HUES64 (cell line): ENCODE results near the gene NR1H4.
"Not testable (repeated sequence)": the region's sequence is repeated elsewhere in the genome, so short reads cannot be mapped to it uniquely, and the experiment has no call there.

Source experiments
- H3K27ac ChIP-seq: 2 replicates; pipeline ENCODE4 v1.7.0; 2013; ENCODE audit warnings: low read depth, low read length, inconsistent platforms
- H3K27me3 ChIP-seq: 2 replicates; pipeline ENCODE4 v1.6.1; 2013; ENCODE audit warnings: mild to moderate bottlenecking, low read length; ENCODE audit not compliant: insufficient read depth
- H3K36me3 ChIP-seq: 2 replicates; pipeline ENCODE4 v1.6.1; 2013; ENCODE audit warnings: mild to moderate bottlenecking, low read length; ENCODE audit not compliant: insufficient read depth
- H3K4me1 ChIP-seq: 2 replicates; pipeline ENCODE4 v1.6.1; 2013; ENCODE audit warnings: mild to moderate bottlenecking, low read length, moderate library complexity; ENCODE audit not compliant: insufficient read depth
- H3K4me3 ChIP-seq: 2 replicates; pipeline ENCODE4 v1.5.1; 2013; ENCODE audit warnings: mild to moderate bottlenecking, low read length, moderate library complexity
- H3K9ac ChIP-seq: 2 replicates; pipeline ENCODE4 v1.6.1; 2013; ENCODE audit warnings: mild to moderate bottlenecking, low read depth, low read length
- H3K9me3 ChIP-seq: 2 replicates; pipeline ENCODE4 v1.6.1; 2013; ENCODE audit warnings: low read depth, low read length; ENCODE audit not compliant: insufficient read depth
- WGBS: fragments of 150-250, 120-280 bp; methylation state at CpG from one replicate; pipeline ENCODE4 v1.1.7; 2013; ENCODE audit warnings: missing lambda C conversion rate; 5-methylcytosine and 5-hydroxymethylcytosine counted together

Gene NR1H4

GRCh38 chr12:100545092-100545491 is 71.4 kb downstream of the NR1H4 start:
- no peak overlapping the region for H3K4me3 ChIP-seq
- H3K36me3 ChIP-seq = no peaks in the 10 kb centered on the region
- no peak overlapping the region for H3K9ac ChIP-seq
- no peaks in the 10 kb centered on the region for H3K9me3 ChIP-seq
- 100% methylated on average over 1 of the region's 1 CpG for WGBS
- no peak overlapping the region for H3K27ac ChIP-seq
- H3K27me3 ChIP-seq = no peaks in the 10 kb centered on the region
- no peaks in the 10 kb centered on the region for H3K4me1 ChIP-seq

- Histone ChIP-seq H3K9me3 (no peaks in the 10 kb centered on the region), H3K9ac (no peak overlapping the region), H3K4me1 (no peaks in the 10 kb centered on the region), H3K27ac (no peak overlapping the region), H3K36me3 (no peaks in the 10 kb centered on the region), H3K27me3 (no peaks in the 10 kb centered on the region), H3K4me3 (no peak overlapping the region)
- 90% methylated on average over 3 of the region's 3 CpGs for WGBS
Observed at GRCh38 chr12:100553936-100554335, 80.3 kb downstream of the NR1H4 start.

- Histone ChIP-seq H3K27ac (no peak overlapping the region), H3K9ac (no peak overlapping the region), H3K9me3 (no peaks in the 10 kb centered on the region), H3K4me3 (no peak overlapping the region), H3K27me3 (no peaks in the 10 kb centered on the region), H3K36me3 (no peaks in the 10 kb centered on the region), H3K4me1 (no peaks in the 10 kb centered on the region)
- 0% methylated on average over 1 of the region's 1 CpG for WGBS
Observed at GRCh38 chr12:100554608-100555077, 81.0 kb downstream of the NR1H4 start.

DNA sequence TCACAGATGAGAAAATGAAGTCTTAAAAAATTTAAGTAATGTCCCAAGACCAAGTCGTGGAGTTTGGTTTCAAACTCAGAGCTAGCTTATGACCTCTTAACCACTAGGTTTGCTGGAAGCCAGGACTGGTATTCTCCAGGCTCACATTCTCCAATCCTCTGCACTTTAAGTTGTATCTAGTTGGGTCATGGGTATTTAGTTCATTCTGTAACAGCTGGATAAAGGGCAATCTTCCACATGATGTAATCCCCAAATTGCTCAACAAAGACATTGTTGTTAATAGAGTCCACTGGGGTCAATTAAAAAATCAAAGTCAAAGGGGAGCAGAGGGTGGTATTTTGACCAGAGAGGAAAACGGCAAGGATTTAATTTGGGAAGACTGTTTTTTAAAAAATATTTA is 82.1 kb downstream of the NR1H4 start:
- H3K27ac ChIP-seq = no peak overlapping the region
- H3K36me3 ChIP-seq = no peaks in the 10 kb centered on the region
- 100% methylated on average over 1 of the region's 2 CpGs for WGBS

GRCh38 chr12:100557357-100557756 is 83.7 kb downstream of the NR1H4 start:
- no peak overlapping the region for H3K9ac ChIP-seq
- H3K27ac ChIP-seq = no peak overlapping the region
- no peak overlapping the region for H3K4me3 ChIP-seq
- no peaks in the 10 kb centered on the region for H3K27me3 ChIP-seq
- H3K36me3 ChIP-seq = no peaks in the 10 kb centered on the region
- no peaks in the 10 kb centered on the region for H3K9me3 ChIP-seq
- no CpG with 5 or more reads among the region's 2 CpGs for WGBS
- no peaks in the 10 kb centered on the region for H3K4me1 ChIP-seq

More for the DNA sequence above, 82.1 kb downstream of the NR1H4 start:
- no peaks in the 10 kb centered on the region for H3K27me3 ChIP-seq
- H3K9me3 ChIP-seq = no peaks in the 10 kb centered on the region
- H3K4me1 ChIP-seq = no peaks in the 10 kb centered on the region
- H3K9ac ChIP-seq = no peak overlapping the region
- no peak overlapping the region for H3K4me3 ChIP-seq

GRCh38 chr12:100559261-100559660 is 85.6 kb downstream of the NR1H4 start:
- not testable (repeated sequence) for H3K9ac ChIP-seq, H3K27ac ChIP-seq, H3K9me3 ChIP-seq, H3K27me3 ChIP-seq, H3K4me3 ChIP-seq, H3K4me1 ChIP-seq, H3K36me3 ChIP-seq
- WGBS = 98% methylated on average over 21 of the region's 21 CpGs

DNA sequence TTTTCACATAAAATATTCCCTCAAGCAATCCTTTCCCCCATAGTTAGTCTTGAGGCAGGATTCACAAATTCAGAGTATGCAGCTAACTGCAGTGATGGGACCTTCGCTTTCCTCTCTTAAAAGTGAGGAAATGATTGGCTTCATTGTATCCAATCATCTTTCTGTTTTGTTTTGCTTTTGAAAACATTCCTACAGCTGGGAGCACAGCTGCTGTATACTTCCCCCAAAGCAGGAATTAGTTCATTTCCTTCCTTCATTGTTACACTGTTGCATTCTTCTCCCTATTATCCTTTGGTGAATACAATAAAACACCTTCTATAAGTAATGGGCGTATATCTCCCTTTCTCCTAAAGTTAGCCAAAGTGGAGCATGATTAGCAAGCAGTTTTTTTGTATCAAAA is 90.4 kb downstream of the NR1H4 start:
- 86% methylated on average over 2 of the region's 2 CpGs for WGBS
- no peak overlapping the region for H3K27ac ChIP-seq
- H3K27me3 ChIP-seq = no peaks in the 10 kb centered on the region

GRCh38 chr12:100564905-100565467 is 91.3 kb downstream of the NR1H4 start:
- Histone ChIP-seq H3K4me3 (no peak overlapping the region), H3K4me1 (peaks cover 8% of the 10 kb centered on the region; the same call in 1 of the 2 replicates), H3K9me3 (no peaks in the 10 kb centered on the region), H3K9ac (no peak overlapping the region), H3K27ac (no peak overlapping the region), H3K27me3 (no peaks in the 10 kb centered on the region), H3K36me3 (no peaks in the 10 kb centered on the region)
- WGBS = 97% methylated on average over 6 of the region's 6 CpGs

More for the DNA sequence above, 90.4 kb downstream of the NR1H4 start:
- no peak overlapping the region for H3K4me3 ChIP-seq
- no peaks in the 10 kb centered on the region for H3K36me3 ChIP-seq
- no peaks in the 10 kb centered on the region for H3K9me3 ChIP-seq
- no peak overlapping the region for H3K9ac ChIP-seq
- peaks cover 8% of the 10 kb centered on the region; the same call in 1 of the 2 replicates for H3K4me1 ChIP-seq

DNA sequence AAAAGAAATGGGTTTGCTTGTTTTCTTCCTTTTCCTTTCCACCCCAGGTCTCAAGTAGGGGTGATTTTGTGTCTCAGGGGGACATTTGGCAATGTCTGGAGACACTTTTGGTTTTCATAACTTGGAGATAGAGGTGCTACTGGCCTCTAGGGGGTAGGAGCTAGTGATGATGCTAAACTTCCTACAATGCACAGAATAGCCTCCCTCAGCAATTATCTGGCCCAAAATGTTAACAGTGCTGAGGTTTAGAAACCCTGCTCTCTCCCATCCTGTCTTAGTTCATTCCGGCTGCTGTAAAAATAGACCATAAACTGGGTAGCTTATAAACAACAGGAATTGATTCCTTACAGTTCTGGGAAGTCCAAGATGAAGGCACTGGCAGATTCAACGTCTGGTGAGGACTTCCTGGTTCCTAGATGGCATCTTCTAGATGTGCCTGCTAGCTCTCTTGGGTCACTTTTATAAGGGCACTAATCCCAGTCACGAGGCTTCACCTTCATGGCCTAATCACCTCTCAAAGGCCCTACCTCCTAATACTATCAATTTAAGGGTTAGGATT is 92.4 kb downstream of the NR1H4 start:
- Histone ChIP-seq H3K27ac (no peak overlapping the region), H3K9me3 (no peaks in the 10 kb centered on the region), H3K36me3 (no peaks in the 10 kb centered on the region), H3K27me3 (no peaks in the 10 kb centered on the region), H3K9ac (no peak overlapping the region), H3K4me3 (no peak overlapping the region), H3K4me1 (peaks cover 8% of the 10 kb centered on the region; the same call in 1 of the 2 replicates)
- WGBS = 92% methylated on average over 3 of the region's 3 CpGs

GRCh38 chr12:100566887-100567637 is 93.4 kb downstream of the NR1H4 start:
- H3K36me3 ChIP-seq = no peaks in the 10 kb centered on the region
- H3K9ac ChIP-seq = no peak overlapping the region
- H3K27ac ChIP-seq = no peak overlapping the region
- H3K4me1 ChIP-seq = peaks cover 8% of the 10 kb centered on the region; the same call in 1 of the 2 replicates
- H3K9me3 ChIP-seq = no peaks in the 10 kb centered on the region
- H3K27me3 ChIP-seq = peaks cover 9% of the 10 kb centered on the region
- 71% methylated on average over 2 of the region's 3 CpGs for WGBS
- no peak overlapping the region for H3K4me3 ChIP-seq

GRCh38 chr12:100567945-100568344 is 94.3 kb downstream of the NR1H4 start:
- Histone ChIP-seq H3K36me3 (no peaks in the 10 kb centered on the region), H3K9me3 (no peaks in the 10 kb centered on the region), H3K27ac (no peak overlapping the region), H3K9ac (no peak overlapping the region), H3K4me3 (no peak overlapping the region), H3K27me3 (peaks cover 15% of the 10 kb centered on the region), H3K4me1 (peaks cover 8% of the 10 kb centered on the region; the same call in 1 of the 2 replicates)
